Neural cell (in vitro differentiated cells): ENCODE data around the gene ENDOV. TPM values are rescaled to one million over a fixed set of nuclear protein-coding genes. Genes with fewer than 3 reads are reported as not detected.

Source experiments
- H2AFZ ChIP-seq: fragments of 200-600, 300-800 bp; sonication (generic), shearing (Covaris generic); 2 replicates; pipeline ENCODE4 v1.6.0; 2014; ENCODE audit warnings: low read depth, mild to moderate bottlenecking, antibody characterized with exemption, low read length, moderate library complexity
- H3F3A ChIP-seq: fragments of 200-600 bp; shearing (Covaris generic); 2 replicates; pipeline ENCODE4 v1.6.1; 2016; ENCODE audit warnings: mild to moderate bottlenecking, moderate library complexity, mixed read lengths, antibody characterized with exemption, low read length; ENCODE audit not compliant: insufficient read depth, poor library complexity, severe bottlenecking
- H3K27ac ChIP-seq: fragments of 200-600, 300-800 bp; sonication (generic), shearing (Covaris generic); 2 replicates; pipeline ENCODE4 v1.5.1; 2014; ENCODE audit warnings: mild to moderate bottlenecking, low read length, moderate library complexity
- H3K27me3 ChIP-seq: fragments of 300-800, 200-600 bp; sonication (generic), shearing (Covaris generic); 2 replicates; pipeline ENCODE4 v1.6.0; 2014; ENCODE audit warnings: mild to moderate bottlenecking, low read depth, low read length, moderate library complexity; ENCODE audit not compliant: insufficient read depth
- H3K36me3 ChIP-seq: fragments of 300-800, 200-600 bp; sonication (generic), shearing (Covaris generic); 2 replicates; pipeline ENCODE4 v1.5.1; 2014; ENCODE audit warnings: mild to moderate bottlenecking, antibody characterized with exemption, low read length, moderate library complexity; ENCODE audit not compliant: insufficient read depth
- H3K4me2 ChIP-seq: fragments of 300-800, 200-600 bp; sonication (generic), shearing (Covaris generic); 2 replicates; pipeline ENCODE4 v1.6.0; 2014; ENCODE audit warnings: mild to moderate bottlenecking, low read length
- H3K4me3 ChIP-seq: fragments of 300-800, 200-600 bp; sonication (generic), shearing (Covaris generic); 2 replicates; pipeline ENCODE4 v1.5.1; 2014; ENCODE audit warnings: mild to moderate bottlenecking, low read length, moderate library complexity
- H3K79me2 ChIP-seq: fragments of 200-600 bp; shearing (Covaris generic); replicated peaks from 2 replicates; pipeline ENCODE4 v1.6.0; 2014; ENCODE audit warnings: mild to moderate bottlenecking, low read length, moderate library complexity; ENCODE audit not compliant: insufficient read depth
- H3K9ac ChIP-seq: fragments of 300-800, 200-600 bp; sonication (generic), shearing (Covaris generic); 2 replicates; pipeline ENCODE4 v1.6.1; 2016; ENCODE audit warnings: mild to moderate bottlenecking, low read length, mixed read lengths
- H3K9me2 ChIP-seq: fragments of 200-600 bp; shearing (Covaris generic); 2 replicates; pipeline ENCODE4 v1.6.1; 2016; ENCODE audit warnings: mild to moderate bottlenecking, low read length, mixed read lengths; ENCODE audit not compliant: insufficient read depth
- H3K9me3 ChIP-seq: fragments of 200-600, 300-800 bp; sonication (generic), shearing (Covaris generic); 2 replicates; pipeline ENCODE4 v1.6.1; 2016; ENCODE audit warnings: mild to moderate bottlenecking, mixed run types, low read length, moderate library complexity, mixed read lengths
- H4K20me1 ChIP-seq: fragments of 200-600 bp; shearing (Covaris generic); 2 replicates; pipeline ENCODE4 v1.6.1; 2016; ENCODE audit warnings: mild to moderate bottlenecking, mixed run types; ENCODE audit not compliant: insufficient read depth
- EP300 ChIP-seq: fragments of 450-650 bp; conservative IDR thresholded peaks from 2 replicates; pipeline ENCODE4 v1.6.1; 2014; ENCODE audit warnings: antibody characterized with exemption, mild to moderate bottlenecking, moderate library complexity; ENCODE audit not compliant: poor library complexity, severe bottlenecking
- EZH2 ChIP-seq: fragments of 200-600, 300-800 bp; shearing (Covaris generic), sonication (generic); IDR thresholded peaks from 2 replicates; pipeline ENCODE4 v1.6.1; 2014; ENCODE audit warnings: antibody characterized with exemption, low read length, borderline replicate concordance, mild to moderate bottlenecking; ENCODE audit not compliant: insufficient read depth, poor library complexity, severe bottlenecking
- MXI1 ChIP-seq: fragments of 450-650 bp; conservative IDR thresholded peaks from 2 replicates; pipeline ENCODE4 v1.6.1; 2014; ENCODE audit warnings: antibody characterized with exemption, mild to moderate bottlenecking; ENCODE audit not compliant: poor library complexity, severe bottlenecking
- POLR2AphosphoS5 ChIP-seq: IDR thresholded peaks from 2 replicates; pipeline ENCODE4 v1.6.1; 2012
- RAD21 ChIP-seq: fragments of 450-650 bp; conservative IDR thresholded peaks from 2 replicates; pipeline ENCODE4 v1.6.1; 2014; ENCODE audit warnings: antibody characterized with exemption, mild to moderate bottlenecking, moderate library complexity
- SMC3 ChIP-seq: fragments of 450-650 bp; conservative IDR thresholded peaks from 2 replicates; pipeline ENCODE4 v1.6.1; 2014; ENCODE audit warnings: antibody characterized with exemption, mild to moderate bottlenecking, moderate library complexity; ENCODE audit not compliant: poor library complexity
- TAF1 ChIP-seq: IDR thresholded peaks from 2 replicates; pipeline ENCODE4 v1.6.1; 2012; ENCODE audit warnings: low read depth
- polyA plus RNA-seq: library from polyadenylated mRNA; depleted of rRNA; stranded (reverse); fragments of >200 nt; gene quantifications from 2 replicates; pipeline ENCODE4 v1.2.3, GENCODE V29; 2014
- TF ChIP-seq, protein P1 (sequence below): fragments of 450-650 bp; IDR thresholded peaks from 2 replicates; pipeline ENCODE4 v1.5.1; 2014; ENCODE audit warnings: antibody characterized with exemption, mild to moderate bottlenecking, moderate library complexity; ENCODE audit not compliant: poor library complexity, severe bottlenecking
- TF ChIP-seq, protein P2 (sequence below): IDR thresholded peaks from 2 replicates; pipeline ENCODE4 v1.6.1; 2012; ENCODE audit warnings: borderline replicate concordance

The ENDOV gene
- polyA plus RNA-seq, 1 donor from 2014 or later = 31.2 TPM

DNA sequence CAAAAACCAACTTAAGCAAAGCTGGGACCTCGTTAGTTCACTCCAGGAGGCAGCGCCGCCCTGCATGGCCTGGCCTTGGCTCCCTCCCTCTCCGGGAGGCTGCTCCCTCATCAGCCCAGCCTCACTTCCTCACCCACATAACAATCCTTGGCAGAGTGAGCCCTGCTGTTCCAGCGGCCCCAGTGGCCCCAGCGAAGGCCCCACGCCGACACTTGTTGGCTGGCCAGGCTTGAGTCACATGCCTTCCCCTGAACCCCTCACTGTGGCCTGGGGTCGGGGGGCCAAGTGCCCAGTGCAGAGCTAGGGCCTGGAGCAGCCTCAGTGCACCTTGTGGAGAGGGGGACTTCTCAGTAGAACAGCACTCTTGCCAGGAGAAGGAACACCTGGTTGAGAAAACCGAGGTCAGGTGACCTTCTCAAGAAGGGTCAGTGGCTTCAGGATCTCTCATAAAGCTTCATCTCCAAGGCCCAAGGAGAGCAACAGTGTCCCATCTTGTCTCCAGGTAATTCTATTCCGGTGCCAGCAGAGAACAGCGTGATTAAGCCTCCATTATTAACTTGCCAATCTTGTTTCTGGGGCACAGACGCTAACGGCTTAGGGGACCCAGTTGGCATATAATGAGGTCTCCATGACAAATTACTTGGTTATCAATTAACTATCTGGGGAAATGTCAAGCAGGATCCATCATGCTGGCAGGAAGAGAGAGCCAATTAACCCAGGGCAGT is 26.8 kb downstream of the ENDOV start:
- H2AFZ ChIP-seq = no peak overlapping the region
- no peaks in the 10 kb centered on the region for H3K79me2 ChIP-seq
- no peaks in the 10 kb centered on the region for H3K27me3 ChIP-seq
- no peak overlapping the region for H3K27ac ChIP-seq
- H3K36me3 ChIP-seq = no peaks in the 10 kb centered on the region
- no peak overlapping the region for H3K4me3 ChIP-seq
- no peaks in the 10 kb centered on the region for H3K9me3 ChIP-seq
- no peaks in the 10 kb centered on the region for H4K20me1 ChIP-seq
- H3K9ac ChIP-seq = no peak overlapping the region
- H3K4me2 ChIP-seq = no peak overlapping the region
- no peaks in the 10 kb centered on the region for H3F3A ChIP-seq
- H3K9me2 ChIP-seq = no peaks in the 10 kb centered on the region
- TF ChIP-seq SMC3 (no peak), EP300 (no peak), MXI1 (no peak), EZH2 (no peak), TAF1 (no peak), POLR2AphosphoS5 (no peak), RAD21 (no peak)
- TF ChIP-seq, protein P1, sequence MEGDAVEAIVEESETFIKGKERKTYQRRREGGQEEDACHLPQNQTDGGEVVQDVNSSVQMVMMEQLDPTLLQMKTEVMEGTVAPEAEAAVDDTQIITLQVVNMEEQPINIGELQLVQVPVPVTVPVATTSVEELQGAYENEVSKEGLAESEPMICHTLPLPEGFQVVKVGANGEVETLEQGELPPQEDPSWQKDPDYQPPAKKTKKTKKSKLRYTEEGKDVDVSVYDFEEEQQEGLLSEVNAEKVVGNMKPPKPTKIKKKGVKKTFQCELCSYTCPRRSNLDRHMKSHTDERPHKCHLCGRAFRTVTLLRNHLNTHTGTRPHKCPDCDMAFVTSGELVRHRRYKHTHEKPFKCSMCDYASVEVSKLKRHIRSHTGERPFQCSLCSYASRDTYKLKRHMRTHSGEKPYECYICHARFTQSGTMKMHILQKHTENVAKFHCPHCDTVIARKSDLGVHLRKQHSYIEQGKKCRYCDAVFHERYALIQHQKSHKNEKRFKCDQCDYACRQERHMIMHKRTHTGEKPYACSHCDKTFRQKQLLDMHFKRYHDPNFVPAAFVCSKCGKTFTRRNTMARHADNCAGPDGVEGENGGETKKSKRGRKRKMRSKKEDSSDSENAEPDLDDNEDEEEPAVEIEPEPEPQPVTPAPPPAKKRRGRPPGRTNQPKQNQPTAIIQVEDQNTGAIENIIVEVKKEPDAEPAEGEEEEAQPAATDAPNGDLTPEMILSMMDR = no peak
- TF ChIP-seq, protein P2, sequence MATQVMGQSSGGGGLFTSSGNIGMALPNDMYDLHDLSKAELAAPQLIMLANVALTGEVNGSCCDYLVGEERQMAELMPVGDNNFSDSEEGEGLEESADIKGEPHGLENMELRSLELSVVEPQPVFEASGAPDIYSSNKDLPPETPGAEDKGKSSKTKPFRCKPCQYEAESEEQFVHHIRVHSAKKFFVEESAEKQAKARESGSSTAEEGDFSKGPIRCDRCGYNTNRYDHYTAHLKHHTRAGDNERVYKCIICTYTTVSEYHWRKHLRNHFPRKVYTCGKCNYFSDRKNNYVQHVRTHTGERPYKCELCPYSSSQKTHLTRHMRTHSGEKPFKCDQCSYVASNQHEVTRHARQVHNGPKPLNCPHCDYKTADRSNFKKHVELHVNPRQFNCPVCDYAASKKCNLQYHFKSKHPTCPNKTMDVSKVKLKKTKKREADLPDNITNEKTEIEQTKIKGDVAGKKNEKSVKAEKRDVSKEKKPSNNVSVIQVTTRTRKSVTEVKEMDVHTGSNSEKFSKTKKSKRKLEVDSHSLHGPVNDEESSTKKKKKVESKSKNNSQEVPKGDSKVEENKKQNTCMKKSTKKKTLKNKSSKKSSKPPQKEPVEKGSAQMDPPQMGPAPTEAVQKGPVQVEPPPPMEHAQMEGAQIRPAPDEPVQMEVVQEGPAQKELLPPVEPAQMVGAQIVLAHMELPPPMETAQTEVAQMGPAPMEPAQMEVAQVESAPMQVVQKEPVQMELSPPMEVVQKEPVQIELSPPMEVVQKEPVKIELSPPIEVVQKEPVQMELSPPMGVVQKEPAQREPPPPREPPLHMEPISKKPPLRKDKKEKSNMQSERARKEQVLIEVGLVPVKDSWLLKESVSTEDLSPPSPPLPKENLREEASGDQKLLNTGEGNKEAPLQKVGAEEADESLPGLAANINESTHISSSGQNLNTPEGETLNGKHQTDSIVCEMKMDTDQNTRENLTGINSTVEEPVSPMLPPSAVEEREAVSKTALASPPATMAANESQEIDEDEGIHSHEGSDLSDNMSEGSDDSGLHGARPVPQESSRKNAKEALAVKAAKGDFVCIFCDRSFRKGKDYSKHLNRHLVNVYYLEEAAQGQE = no peak

DNA sequence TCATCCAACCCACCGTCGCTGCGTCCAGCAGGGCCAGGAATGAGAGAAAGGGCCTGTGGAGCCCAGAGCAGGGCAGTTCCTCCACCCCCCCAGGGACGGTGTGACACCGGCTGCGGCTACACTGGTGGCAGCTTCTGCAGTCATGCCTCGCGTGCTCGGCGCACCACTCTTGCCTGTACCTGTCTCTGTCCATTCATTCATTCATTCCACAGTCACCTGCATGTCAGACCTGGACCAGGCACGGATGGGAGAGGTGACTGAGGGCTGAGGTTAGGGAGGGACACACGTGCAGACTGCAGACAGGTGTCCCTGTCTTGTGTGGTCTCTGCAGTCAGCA is 27.3 kb downstream of the ENDOV start:
- no peaks in the 10 kb centered on the region for H3K9me3 ChIP-seq
- no peak overlapping the region for H3K4me3 ChIP-seq
- H3K27me3 ChIP-seq = no peaks in the 10 kb centered on the region
- no peak overlapping the region for H3K4me2 ChIP-seq
- TF ChIP-seq EP300 = no peak
- TF ChIP-seq RAD21 = no peak
- TF ChIP-seq SMC3 = no peak
- no peak for TF ChIP-seq EZH2
- TF ChIP-seq MXI1 = no peak
- no peak for TF ChIP-seq TAF1
- TF ChIP-seq, protein P1 = no peak
- TF ChIP-seq POLR2AphosphoS5 = no peak
- TF ChIP-seq, protein P2 = no peak
- no peaks in the 10 kb centered on the region for H3K9me2 ChIP-seq
- H3K36me3 ChIP-seq = no peaks in the 10 kb centered on the region
- H2AFZ ChIP-seq = no peak overlapping the region
- H4K20me1 ChIP-seq = no peaks in the 10 kb centered on the region
- H3F3A ChIP-seq = no peaks in the 10 kb centered on the region
- H3K27ac ChIP-seq = no peak overlapping the region
- H3K79me2 ChIP-seq = no peaks in the 10 kb centered on the region
- no peak overlapping the region for H3K9ac ChIP-seq
